Measurements from ENCODE around the gene SCN9A. TPM values are rescaled to one million over a fixed set of nuclear protein-coding genes. Genes with fewer than 3 reads are reported as not detected.

Gene SCN9A
- total and polyA plus RNA-seq, 9 of the 15 experiments (the other 6 are each of a cell fraction or from before 2014, with no cell fraction given) = 1.4 to 22.8 (median 7.1) TPM

DNA sequence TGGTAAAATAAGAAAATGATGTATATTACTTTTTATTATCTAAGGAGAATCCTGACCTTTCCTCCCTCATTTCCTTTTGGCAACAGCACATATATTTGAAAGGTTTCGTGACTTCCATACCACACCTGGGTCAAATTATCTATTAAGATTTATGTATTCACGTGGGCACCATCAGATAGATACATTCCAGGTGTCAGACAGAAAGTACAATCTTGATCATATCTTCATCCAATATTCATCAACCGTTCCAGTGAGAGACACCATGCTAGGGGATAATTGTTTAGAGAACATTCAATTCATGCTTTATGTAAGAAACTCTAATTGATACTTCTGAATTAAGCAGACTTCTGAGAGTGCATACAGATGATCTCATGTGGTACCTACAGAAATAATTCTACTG is 73.7 kb downstream of the SCN9A start:
- no peak overlapping the region for H3K4me3 ChIP-seq
- no peak overlapping the region for H3K9ac ChIP-seq (ENCODE audit: insufficient read depth in 1 of 2, low read depth in 2 of 2, low read length in 2 of 2)
- no peaks in the 10 kb centered on the region for H3K9me1 ChIP-seq (ENCODE audit: control insufficient read depth, insufficient read depth, low read length)
- no peak overlapping the region for H3K4me2 ChIP-seq (ENCODE audit: insufficient read depth, low read length)
- no peak for DNase-seq (ENCODE audit: extremely low read depth in 1 of 4, low spot score in 3 of 4)
- H3K4me1 ChIP-seq (replicated peaks in 1 of 2; ENCODE audit: control insufficient read depth in 2 of 2, insufficient read depth in 2 of 2, low read length in 2 of 2) = no peaks in the 10 kb centered on the region
- H3K27ac ChIP-seq (ENCODE audit: extremely low read depth, low read depth, low read length) = no peak overlapping the region
- no peaks in the 10 kb centered on the region for H3K79me2 ChIP-seq (ENCODE audit: control insufficient read depth, insufficient read depth, low read length)
- H2AFZ ChIP-seq (ENCODE audit: low read depth, low read length) = no peak overlapping the region
- in situ Hi-C loops (cut with MboI) = no loop called here
- no peaks in the 10 kb centered on the region for H3K9me3 ChIP-seq (replicated peaks; ENCODE audit: control insufficient read depth, insufficient read depth, low read depth, low read length)
- ATAC-seq = no peak
- intact Hi-C loops (cut with micrococcal nuclease) = no loop called here
- no peaks in the 10 kb centered on the region for H3K27me3 ChIP-seq (ENCODE audit: control insufficient read depth in 2 of 2, insufficient read depth in 2 of 2, low read length in 2 of 2)
- BruUV-seq (replicated peaks) = no TSS peak
- ChIA-PET POLR2A (no interaction called here), CTCF (ENCODE audit: low intra/inter-chr PET ratio) (no interaction called here)
- no peaks in the 10 kb centered on the region for H4K20me1 ChIP-seq (replicated peaks; ENCODE audit: control insufficient read depth, insufficient read depth, low read length)
- 49% methylated on average over 3 of the region's 3 CpGs for WGBS (ENCODE audit: insufficient coverage, low coverage, missing lambda C conversion rate)
- no peak for FAIRE-seq
- no peaks in the 10 kb centered on the region; the same call in 2 of the 3 replicates for H3K36me3 ChIP-seq (ENCODE audit: control insufficient read depth, insufficient read depth, low read length)
- TF ChIP-seq, protein P1, sequence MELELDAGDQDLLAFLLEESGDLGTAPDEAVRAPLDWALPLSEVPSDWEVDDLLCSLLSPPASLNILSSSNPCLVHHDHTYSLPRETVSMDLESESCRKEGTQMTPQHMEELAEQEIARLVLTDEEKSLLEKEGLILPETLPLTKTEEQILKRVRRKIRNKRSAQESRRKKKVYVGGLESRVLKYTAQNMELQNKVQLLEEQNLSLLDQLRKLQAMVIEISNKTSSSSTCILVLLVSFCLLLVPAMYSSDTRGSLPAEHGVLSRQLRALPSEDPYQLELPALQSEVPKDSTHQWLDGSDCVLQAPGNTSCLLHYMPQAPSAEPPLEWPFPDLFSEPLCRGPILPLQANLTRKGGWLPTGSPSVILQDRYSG (tag; conservative IDR thresholded peaks at IDR 0.05; ENCODE audit: low read depth) = no peak
- TF ChIP-seq BCL6 (CRISPR knock-in tag; IDR thresholded peaks at IDR 0.05) (no peak), NRF1 (conservative IDR thresholded peaks at IDR 0.05 in 1 of 2, IDR thresholded peaks at IDR 0.05 in 1 of 2) (no peak), RBM34 (IDR thresholded peaks at IDR 0.05; ENCODE audit: borderline replicate concordance, insufficient read depth, low read length) (no peak), ZNF174 (CRISPR knock-in tag; IDR thresholded peaks at IDR 0.05) (no peak), SNIP1 (IDR thresholded peaks at IDR 0.05; ENCODE audit: low read depth) (no peak)
- TF ChIP-seq, protein P2, sequence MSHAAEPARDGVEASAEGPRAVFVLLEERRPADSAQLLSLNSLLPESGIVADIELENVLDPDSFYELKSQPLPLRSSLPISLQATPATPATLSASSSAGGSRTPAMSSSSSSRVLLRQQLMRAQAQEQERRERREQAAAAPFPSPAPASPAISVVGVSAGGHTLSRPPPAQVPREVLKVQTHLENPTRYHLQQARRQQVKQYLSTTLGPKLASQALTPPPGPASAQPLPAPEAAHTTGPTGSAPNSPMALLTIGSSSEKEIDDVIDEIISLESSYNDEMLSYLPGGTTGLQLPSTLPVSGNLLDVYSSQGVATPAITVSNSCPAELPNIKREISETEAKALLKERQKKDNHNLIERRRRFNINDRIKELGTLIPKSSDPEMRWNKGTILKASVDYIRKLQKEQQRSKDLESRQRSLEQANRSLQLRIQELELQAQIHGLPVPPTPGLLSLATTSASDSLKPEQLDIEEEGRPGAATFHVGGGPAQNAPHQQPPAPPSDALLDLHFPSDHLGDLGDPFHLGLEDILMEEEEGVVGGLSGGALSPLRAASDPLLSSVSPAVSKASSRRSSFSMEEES (CRISPR knock-in tag; IDR thresholded peaks at IDR 0.05) = no peak
- TF ChIP-seq, protein P3, sequence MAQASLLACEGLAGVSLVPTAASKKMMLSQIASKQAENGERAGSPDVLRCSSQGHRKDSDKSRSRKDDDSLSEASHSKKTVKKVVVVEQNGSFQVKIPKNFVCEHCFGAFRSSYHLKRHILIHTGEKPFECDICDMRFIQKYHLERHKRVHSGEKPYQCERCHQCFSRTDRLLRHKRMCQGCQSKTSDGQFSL (CRISPR knock-in tag; IDR thresholded peaks at IDR 0.05) = no peak
- TF ChIP-seq, protein P3 (tag; IDR thresholded peaks at IDR 0.05) = no peak
- TF ChIP-seq, protein P4, sequence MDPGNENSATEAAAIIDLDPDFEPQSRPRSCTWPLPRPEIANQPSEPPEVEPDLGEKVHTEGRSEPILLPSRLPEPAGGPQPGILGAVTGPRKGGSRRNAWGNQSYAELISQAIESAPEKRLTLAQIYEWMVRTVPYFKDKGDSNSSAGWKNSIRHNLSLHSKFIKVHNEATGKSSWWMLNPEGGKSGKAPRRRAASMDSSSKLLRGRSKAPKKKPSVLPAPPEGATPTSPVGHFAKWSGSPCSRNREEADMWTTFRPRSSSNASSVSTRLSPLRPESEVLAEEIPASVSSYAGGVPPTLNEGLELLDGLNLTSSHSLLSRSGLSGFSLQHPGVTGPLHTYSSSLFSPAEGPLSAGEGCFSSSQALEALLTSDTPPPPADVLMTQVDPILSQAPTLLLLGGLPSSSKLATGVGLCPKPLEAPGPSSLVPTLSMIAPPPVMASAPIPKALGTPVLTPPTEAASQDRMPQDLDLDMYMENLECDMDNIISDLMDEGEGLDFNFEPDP (CRISPR knock-in tag; IDR thresholded peaks at IDR 0.05) = no peak
- TF ChIP-seq, protein P5, sequence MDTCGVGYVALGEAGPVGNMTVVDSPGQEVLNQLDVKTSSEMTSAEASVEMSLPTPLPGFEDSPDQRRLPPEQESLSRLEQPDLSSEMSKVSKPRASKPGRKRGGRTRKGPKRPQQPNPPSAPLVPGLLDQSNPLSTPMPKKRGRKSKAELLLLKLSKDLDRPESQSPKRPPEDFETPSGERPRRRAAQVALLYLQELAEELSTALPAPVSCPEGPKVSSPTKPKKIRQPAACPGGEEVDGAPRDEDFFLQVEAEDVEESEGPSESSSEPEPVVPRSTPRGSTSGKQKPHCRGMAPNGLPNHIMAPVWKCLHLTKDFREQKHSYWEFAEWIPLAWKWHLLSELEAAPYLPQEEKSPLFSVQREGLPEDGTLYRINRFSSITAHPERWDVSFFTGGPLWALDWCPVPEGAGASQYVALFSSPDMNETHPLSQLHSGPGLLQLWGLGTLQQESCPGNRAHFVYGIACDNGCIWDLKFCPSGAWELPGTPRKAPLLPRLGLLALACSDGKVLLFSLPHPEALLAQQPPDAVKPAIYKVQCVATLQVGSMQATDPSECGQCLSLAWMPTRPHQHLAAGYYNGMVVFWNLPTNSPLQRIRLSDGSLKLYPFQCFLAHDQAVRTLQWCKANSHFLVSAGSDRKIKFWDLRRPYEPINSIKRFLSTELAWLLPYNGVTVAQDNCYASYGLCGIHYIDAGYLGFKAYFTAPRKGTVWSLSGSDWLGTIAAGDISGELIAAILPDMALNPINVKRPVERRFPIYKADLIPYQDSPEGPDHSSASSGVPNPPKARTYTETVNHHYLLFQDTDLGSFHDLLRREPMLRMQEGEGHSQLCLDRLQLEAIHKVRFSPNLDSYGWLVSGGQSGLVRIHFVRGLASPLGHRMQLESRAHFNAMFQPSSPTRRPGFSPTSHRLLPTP (IDR thresholded peaks at IDR 0.05; ENCODE audit: borderline replicate concordance, extremely low read depth, insufficient read length) = no peak
- TF ChIP-seq, protein P6, sequence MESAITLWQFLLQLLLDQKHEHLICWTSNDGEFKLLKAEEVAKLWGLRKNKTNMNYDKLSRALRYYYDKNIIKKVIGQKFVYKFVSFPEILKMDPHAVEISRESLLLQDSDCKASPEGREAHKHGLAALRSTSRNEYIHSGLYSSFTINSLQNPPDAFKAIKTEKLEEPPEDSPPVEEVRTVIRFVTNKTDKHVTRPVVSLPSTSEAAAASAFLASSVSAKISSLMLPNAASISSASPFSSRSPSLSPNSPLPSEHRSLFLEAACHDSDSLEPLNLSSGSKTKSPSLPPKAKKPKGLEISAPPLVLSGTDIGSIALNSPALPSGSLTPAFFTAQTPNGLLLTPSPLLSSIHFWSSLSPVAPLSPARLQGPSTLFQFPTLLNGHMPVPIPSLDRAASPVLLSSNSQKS (CRISPR knock-in tag; IDR thresholded peaks at IDR 0.05) = no peak
